HG02623 (cell line): ENCODE data around the gene SORCS2.

Experiments
- ATAC-seq: cut with Tn5 transposase; IDR thresholded peaks from one replicate; pipeline ENCODE4 v1.9.1; 2021; ENCODE audit warnings: moderate library complexity; ENCODE audit not compliant: unreplicated experiment

Gene SORCS2

DNA sequence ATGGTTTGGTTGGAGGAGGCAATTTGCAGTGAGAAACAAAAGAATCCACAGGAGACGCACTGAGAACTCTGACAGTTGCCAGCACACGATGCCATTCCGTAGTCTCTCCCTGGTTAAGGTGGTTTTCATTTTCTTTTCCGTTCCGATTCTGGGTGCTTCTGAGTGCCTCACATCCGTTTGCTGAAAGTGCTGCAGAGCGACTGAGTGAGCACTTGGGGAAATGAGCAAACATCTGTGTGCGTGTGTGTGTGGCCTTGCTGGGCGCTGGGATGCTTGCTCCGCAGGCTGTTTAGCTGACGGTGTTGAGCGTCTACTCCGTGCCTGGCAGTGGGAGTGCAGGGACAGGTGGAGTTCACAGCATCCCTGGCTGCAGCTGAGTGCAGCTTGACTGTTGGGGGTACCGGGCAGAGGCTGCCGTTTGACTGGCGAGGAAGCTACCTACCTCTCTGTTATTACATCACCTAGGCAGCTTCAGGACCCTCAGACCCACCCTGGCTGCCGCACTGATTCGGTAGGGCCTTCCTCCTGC lies 49.3 kb downstream of the SORCS2 start:
- no peak for ATAC-seq

DNA sequence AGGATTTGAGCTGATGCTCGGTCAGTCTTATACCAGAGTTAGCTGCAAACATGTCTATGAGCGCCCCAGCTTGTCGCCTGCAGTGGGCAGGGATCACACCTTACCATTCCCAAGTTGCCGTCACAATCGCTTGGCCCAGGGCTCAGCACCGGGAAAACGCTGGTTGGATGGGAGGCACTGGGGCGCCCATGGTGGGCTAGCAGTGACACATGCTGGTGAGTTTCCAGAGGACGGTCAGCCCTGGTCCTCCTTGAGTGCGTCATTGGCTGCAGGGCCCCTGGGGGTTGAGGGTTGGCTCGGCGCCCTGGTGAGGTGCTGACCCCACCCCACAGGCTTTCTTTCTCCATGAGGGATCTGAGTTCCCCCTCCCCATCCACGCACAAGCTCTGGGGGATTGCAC lies 50.4 kb downstream of the SORCS2 start:
- ATAC-seq: no peak

DNA sequence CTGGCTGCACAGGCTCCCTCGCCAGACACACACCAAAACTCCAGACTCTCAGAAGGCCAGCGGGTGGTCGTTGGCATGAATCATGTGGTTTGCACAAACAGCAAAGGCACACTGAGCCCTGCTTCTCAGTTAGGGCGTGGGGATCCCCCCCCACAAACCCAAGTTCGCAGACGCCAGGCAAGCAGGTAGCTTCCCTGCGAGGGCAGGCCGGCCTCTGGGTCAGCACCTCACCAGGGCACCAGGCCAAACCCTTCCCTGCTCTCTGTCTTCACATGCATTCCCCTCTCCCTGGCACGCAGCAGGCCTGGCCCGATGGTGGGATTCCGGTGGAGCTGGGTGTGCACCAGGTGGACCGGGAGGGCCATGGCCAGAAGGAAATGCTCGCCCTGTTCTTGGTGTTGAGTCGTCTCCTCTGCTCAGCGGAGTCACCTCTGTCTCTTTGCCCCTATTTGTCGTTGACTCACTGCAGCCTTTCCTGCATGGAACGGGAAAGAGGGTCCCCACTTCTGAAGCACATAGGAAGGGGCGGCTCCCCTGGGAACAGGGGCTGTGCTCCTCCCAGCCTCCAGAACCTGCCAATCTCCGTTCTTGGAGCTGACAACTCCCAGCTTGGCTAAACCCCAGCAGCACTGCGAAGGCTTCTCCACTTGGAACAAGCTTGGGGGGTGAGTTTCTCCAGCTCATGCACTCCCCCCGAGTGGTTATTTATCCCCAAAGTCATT lies 51.4 kb downstream of the SORCS2 start:
- ATAC-seq: no peak

DNA sequence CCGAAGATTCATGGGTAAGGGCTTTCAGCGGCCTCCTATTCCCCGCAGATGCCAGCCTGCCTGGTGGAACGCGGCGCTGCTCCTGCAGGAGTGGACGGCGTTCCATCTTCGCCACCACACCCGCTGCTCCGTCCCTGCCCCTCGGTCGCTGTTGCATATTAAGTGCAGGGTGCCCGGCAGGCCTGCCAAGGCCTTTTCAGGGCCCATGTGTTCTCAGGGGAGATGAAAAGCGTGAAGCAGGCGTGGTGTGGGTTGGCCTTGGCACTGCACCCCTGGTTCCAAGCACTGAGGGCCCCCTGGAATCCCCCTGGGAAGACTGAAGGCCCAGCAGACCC lies 52.0 kb downstream of the SORCS2 start:
- no peak for ATAC-seq

DNA sequence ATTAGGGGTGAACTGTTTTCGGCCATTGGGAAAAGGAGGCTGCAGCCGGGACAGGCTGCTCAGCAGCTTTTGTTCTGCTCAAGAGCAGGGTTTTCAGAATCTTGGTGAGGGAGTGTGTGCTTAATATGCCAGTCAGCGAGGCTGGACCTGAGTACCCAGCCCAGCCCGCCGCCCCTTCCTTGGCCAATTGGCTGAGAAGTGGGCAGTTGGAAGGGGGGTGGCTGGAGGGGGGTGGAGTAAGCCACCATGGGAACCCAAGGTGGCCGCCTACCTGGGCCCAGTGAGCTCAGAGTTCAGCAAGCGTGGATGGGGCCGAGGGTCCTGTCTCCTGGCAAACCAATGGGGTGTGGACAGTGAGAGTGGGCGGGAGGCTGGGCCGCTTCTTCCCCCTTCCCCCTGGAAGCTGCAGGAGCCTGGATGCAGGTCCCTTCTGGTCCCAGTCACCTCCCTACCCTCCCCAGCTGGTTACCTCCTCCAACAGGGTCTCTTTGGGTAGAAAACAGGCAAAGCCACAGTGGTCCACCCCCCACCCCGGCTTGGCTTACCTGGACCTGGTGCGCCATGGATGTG lies 52.5 kb downstream of the SORCS2 start:
- ATAC-seq: no peak

DNA sequence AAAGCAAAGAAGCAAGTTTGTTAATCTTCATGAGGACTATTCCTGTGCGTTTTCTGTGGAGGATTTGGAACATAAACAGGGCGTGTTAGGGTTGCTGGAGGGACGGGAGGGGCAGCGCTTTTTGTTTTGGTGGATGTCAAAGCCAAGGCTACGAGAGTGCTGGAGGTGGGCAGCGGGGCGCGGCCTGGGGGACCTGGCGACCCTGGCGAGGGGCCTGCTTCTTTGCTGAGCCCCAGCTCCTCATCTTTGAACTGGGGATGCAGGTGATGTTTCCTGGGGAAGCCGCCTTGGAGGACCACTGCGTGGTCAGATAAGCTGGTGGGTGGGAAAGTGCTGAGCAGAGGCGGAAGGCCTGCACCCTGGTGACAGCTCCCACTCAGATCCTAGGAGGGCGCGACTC lies 55.2 kb downstream of the SORCS2 start:
- no peak for ATAC-seq

DNA sequence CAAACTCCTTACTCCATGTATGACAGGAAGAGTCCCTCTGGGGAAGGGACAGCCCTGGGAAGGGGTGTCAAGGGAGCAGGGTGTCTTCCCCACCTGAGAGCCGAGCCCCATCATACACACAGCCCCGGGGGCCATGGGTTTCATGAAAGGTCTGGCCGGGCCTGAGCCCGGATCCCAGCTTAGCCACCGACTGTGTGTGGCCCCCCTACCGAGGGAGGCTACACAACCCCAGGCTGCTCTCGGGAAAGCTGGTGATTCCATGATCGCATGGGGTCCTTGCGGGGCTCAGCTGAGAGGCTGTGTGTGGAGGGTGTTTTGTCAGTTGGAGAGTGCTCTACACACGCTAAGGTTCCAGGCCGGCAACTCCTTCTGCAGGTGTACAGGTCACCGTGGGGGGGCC lies 55.6 kb downstream of the SORCS2 start:
- no peak for ATAC-seq

DNA sequence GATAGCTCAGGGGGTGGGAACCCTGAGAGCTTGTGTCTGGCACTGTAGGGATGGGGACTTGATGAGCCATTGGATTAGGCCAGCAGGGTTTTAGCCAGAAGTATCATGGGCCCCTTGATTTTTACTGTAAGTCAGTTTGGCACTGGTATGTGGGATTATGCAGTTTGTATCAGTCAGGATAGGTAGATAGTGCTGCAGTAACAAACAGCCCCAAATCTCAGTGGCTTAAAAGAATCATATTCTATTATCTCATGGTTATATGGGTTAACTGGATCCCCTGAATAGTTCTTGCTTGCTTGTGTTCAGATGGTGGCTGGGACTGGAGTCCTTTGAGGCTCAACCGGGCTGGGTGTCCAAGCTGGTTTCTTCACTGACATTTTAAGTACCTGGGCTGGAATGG lies 56.5 kb downstream of the SORCS2 start:
- no peak for ATAC-seq

DNA sequence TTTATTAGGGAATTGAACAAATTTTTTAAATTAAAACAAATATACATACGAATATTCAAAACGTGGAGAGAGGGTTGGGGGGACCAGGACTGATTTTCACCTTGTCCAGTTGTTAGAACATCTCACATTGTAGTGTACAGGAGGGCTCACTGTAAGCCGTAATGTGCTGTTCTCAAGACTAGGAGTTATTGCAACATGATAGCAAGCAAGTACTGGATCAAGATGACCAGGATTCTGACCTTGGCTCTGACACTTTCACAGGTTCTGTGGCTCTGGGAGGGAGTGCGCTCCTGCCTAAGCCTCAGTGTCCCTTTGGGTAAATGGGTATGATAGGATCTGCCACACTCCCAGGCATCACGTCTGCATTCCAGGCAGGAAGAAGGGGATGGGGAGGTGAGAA lies 59.0 kb downstream of the SORCS2 start:
- no peak for ATAC-seq

DNA sequence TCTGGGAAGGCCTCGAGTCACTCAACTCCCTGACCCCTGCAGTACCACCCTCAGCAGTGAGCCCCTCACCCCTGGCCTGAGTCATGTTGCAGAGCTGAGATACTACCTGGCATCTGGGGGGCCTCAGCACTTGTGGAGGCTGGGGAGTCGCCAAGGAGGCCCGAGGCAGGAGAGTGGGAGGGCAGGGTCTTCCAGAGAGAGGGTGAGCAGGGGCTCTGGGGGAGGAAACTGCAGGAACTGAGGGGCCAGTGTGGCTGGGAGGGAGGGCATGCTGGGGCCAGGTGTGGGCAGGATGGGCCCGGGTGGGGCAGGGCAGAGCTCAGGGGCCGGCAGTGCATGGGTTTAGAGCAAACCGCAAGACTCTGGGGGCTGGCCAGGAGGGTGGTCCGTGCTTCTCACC lies 59.7 kb downstream of the SORCS2 start:
- ATAC-seq: no peak

DNA sequence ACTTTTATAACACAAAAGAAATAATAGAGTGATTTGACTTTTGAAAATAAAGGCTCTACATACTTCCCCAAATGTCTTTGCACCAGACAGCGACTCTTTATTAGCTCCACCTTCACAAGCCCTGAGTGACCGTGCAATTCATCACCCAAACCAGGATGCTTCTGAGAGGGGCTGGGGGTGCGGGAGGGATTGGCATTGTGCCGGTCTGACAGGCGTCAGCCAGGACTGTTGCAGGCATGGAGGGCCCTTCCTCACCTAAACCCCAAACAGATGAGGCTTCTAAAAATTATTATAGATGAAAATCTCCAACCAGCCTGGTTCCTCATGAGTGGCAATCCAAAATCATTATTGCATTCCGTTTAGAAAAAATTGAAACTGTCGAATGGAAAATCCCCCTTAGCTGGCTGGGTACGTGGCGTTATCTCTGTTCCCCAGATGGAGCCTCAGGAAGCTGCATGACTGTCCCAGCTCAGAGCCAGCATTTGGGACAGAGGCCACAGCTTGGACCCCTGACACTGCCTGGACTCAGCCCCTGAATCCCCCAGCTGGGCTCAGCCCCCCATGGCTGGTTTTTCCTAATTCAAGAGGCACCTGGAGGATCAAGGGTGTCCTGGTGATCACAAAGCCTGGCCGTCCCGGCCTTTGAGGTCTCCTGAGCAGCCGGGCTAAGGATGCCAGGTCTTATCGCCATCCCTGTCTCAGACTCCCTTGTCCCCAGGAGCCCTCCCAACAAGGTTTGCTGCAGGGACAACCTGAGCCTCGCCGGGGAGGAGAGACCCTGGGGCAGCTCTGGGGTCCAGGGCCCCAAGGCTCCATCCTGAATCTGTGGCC lies 60.4 kb downstream of the SORCS2 start:
- no peak for ATAC-seq

DNA sequence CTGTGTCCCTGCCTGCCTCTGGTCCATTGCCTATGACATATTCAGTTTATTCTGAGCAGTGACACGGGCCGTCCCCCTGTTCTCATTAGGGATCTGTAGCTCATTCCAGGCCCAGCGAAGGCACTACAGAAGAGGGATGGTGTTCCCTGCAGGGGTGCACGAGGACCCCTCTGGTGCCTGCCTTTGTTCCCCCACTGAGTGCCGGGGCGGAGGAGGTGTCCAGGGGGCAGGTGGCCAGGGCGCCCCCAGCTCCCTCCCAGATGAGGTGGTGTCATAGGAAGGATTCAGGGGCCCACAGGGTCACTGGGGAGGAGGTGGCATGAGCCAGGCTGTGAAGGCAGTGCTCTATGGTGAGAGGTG lies 61.0 kb downstream of the SORCS2 start:
- ATAC-seq: no peak

DNA sequence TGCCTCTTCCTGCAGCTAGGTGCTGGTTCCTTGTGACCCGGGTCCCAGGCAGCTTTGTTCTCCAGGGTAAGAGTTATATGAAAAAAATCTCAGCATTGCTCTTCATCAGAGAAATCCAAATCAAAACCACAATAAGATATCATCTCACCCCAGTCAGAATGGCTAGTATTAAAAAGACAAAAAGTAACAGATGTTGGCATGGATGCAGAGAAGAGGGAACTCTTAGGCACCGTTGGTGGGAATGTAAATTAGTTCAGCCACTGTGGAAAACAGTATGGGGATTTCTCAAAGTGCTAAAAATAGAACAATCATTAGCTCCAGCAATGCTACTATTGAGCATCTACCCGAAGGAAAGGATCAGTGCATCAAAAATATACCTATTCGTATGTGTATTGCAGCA lies 61.5 kb downstream of the SORCS2 start:
- ATAC-seq: no peak

DNA sequence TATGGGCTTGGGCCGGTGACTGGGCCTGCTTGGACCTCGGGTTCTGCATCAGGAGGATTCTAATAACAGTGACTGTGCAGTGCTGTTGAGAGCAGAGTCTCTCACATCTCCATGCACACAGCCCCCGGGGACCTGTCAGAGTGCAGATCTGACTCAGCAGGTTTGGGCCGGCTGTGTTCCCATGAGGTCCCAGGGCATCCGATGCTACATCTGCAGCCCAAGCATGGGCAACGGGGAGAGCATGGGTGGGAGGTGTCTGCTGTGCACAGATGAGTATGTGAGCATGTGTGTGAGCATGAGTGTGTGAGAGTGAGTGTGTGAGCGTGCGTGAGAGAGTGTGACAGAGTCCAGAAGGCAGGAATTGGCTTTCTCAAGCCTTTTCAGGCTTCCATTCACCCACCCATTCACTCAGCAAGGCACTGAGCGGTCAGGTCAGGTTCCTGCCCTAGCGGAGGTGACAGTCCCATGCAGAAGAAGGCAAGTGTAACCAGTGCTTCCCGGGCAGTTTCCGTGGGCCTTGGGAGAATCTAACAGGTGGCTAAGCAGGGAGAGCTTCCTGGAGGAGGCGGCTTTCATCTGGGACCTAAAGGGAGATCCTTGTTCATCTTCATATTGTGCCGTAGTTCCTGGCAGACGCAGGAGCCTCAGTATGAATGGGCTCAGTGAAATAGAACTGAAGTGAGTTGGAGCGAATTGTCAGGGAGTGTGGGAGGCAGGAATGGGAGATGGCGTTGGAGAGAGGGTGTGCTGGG lies 62.6 kb downstream of the SORCS2 start:
- ATAC-seq: peak; percentile 74

DNA sequence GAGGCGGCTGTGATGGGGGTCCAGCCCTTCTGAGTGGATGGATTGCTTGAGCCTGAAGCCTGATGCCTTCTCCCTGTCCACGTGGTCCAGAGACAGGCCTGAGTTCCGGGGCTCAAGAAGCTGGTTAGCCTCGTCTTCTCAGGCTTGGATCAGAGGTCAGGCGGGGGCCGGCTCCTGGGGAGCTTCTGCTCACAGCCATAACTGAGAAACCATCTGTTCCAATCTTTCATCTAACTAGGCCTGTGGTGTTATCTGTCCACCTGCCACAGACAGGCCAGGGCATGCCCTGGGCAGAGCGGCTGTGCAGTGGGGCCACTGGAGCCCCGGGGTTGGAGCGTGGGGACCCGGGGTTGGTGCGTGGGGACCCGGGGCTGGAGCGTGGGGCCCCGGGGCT lies 63.1 kb downstream of the SORCS2 start:
- ATAC-seq: no peak

DNA sequence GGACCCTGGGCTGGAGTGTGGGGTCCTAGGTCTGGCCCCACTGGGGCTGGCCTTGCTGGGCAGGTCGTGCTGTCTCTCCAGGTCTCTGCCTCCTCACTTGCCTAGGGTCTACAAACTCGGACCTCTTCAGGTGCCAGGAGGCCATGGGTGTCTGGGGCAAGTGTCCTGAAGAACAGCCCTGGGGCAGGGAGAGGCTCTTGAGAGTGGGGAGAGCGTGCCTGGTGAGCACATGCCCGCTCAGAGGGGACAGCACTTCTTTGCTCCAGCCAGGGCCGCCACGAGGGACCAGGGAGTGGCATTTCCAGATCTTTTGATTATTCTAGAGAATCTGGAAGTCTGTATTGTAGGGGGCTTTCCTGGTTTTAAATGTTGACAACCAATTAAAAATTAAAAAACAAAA lies 63.7 kb downstream of the SORCS2 start:
- ATAC-seq: no peak

DNA sequence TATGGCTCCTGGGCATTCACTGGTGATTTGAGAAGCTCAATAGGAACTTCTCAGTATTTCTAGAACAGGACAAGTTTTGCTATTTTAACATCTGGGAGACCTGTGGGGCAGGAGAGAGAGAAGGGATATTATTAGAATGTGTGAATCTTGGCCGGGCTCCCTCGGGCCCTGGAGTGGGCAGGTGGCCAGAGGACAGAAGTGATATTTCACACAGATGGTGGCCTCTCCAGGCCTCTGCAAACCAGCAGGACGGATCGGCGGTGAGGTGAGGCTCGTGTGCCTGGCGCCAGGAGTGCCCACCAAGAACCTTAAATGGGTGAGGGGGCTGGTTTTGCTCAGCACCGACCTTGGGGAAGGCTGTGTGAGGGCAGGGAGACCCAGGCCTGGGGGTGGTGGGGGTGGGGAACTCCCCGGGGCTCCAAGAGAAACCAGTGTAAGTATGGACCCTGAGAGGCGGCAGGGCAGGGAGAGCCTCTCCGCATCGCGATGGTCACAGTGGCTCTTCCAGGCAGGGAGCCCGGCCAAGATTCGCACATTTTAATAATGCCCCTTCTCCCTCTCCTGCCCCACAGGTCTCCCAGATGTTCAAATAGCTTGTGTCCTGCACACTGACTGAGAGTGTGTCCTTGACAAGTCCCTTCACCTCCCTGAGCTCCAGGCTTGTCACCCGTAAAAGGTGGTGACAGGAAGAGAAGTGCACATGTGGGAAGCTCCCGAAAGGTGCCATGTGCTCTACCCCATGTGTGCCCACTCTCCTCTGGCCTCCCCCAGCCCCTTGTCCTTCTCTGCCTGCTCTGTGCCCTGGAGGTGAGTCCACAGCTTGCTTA lies 64.9 kb downstream of the SORCS2 start:
- no peak for ATAC-seq

DNA sequence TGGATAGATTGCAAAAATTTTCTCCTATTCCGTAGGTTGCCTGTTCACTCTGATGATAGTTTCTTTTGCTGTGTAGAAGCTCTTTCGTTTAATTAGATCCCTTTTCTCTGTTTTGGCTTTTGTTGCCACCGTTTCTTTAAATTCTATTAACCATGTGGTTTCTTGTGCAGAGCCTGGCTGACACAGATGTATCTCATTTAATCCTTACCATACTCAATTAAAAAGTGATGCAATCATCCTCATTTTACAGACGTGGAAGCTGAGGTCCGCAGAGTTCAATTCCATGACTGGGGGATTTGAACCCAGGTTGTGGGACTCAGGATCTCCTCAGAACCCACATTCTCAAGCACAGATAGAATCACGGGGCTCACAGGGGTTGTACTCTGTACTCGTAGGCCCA lies 66.7 kb downstream of the SORCS2 start:
- no peak for ATAC-seq

DNA sequence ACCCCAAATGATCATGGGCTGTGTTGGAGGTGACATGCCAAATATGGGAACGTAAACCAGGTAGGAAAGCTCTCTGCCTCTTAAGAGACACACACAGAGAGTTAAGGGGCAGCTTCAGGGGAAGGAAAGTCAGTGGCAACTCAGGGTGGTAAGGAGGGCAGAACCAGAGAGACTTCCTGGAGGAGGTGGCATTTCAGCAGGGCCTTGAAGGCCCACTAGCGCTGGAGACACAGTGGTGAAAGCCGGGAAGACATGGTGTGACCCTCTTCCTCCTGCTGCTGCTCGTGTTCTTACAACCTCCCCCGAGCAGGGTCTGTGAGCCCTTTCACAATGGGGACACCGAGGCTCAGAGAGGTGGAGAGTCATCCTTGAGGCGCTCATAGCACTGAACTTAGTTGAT lies 68.2 kb downstream of the SORCS2 start:
- ATAC-seq: no peak

DNA sequence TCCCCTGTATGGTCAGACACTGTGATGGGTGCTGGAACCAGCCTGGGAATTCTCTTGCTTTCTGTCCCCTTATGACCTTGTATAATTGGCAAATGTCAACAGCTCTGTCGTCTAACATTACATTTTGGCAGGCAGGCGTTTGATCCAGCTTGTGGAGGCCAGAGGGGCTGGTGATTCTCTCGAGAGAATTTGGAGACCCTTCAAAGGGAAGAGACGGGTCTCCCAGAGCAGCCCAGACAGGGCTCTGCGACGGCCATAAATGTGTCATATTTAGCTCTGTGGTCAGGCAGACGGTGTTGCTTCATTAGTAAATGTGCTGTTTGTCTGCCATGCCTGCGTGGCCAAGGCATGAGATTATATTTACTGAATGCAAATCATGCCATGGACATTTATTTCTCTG lies 68.7 kb downstream of the SORCS2 start:
- no peak for ATAC-seq

DNA sequence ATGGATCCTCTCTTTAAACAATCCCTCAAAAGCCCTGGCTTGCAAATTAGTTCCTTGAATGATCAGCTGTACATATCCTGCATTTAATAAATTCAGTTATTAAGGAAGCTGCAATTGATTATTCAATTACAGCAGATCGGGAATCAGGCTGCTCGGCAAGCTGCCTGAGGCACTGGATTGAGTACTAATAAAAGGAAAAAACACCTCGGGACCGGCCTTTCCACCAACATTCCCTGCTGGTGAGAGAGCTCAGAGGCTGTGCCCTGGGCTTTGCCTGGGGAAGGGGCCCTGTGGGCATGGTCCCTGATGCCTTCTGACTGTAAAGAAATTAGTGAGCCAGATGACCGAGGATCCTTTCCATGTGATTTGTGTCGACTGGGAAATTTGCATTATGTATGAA lies 69.2 kb downstream of the SORCS2 start:
- ATAC-seq: no peak
